Activated naive CD4-positive, alpha-beta T cell treated with Interleukin-2 at 50 U/mL for 16 hours (primary cell): ENCODE results near the gene PTCRA.
"Not testable (repeated sequence)": the region's sequence is repeated elsewhere in the genome, so short reads cannot be mapped to it uniquely, and the experiment has no call there.

Source experiments
- DNase-seq: peaks from one replicate; pipeline ENCODE4 v3.0.0-alpha.2; 2020

The PTCRA gene

GRCh38 chr6:42907336-42907735, 8.5 kb upstream of the PTCRA start:
- DNase-seq = no peak

GRCh38 chr6:42909835-42910234, 6.0 kb upstream of the PTCRA start:
- DNase-seq = no peak

- DNase-seq = no peak
Measured at GRCh38 chr6:42911171-42912021, 4.5 kb upstream of the PTCRA start.

DNA sequence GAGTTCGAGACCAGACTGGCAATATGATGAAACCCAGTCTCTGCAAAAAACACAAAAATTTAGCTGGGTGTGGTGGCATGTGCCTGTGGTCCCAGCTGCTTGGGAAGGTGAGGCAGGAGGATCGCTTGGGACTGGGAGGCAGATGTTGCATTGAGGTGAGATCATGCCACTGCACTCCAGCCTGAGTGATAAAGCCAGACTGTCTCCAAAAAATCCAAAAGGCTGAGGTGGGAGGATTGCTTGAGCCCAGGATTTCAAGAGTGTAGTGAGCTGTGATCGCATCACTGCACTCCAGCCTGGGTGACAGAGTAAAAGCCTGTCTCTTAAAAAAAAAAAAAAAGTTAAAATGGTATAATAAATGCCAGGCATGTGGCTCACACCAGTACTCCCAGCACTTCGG, 1.3 kb upstream of the PTCRA start:
- no peak for DNase-seq

DNA sequence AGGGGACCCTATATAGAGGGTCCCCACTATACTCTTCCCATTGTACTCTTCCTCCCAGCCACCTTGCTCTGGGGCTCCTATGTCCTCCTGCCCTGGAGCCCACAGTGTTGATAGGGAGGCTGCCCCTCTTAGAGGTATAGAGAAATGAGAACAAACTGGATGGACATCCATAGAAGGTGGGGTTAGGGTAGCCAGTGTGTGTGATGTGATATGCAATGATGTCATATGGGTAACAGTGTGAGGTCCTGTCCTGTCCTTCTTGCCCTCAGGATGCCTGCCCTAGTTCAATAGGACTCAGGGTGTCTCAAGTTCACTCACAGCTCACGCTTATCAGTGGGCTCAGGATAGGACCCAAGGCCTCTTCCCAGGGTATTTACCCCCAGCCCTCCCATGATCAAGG, 435 bp downstream of the PTCRA start:
- DNase-seq = no peak

- DNase-seq = no peak
Measured at GRCh38 chr6:42921801-42922200, 5.9 kb downstream of the PTCRA start.

DNA sequence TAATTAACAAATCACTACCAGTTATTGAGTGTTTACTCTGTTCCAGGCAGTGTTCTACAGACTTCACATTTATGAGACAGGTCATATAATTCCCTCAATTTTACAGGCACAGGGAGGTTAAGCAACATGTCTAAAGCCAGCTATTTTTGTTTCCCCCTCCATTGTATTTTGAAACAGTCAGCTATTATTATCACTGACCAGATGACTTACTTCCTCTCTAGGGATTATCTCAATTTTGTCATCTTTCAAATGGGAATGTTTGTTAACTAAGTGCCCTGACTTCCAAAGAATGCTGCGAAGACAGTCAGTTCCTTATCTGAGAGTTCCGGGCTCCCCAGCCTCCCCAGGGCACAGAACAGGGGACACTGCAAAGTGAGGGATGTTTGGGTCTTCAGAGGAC, 7.8 kb downstream of the PTCRA start:
- no peak for DNase-seq

DNA sequence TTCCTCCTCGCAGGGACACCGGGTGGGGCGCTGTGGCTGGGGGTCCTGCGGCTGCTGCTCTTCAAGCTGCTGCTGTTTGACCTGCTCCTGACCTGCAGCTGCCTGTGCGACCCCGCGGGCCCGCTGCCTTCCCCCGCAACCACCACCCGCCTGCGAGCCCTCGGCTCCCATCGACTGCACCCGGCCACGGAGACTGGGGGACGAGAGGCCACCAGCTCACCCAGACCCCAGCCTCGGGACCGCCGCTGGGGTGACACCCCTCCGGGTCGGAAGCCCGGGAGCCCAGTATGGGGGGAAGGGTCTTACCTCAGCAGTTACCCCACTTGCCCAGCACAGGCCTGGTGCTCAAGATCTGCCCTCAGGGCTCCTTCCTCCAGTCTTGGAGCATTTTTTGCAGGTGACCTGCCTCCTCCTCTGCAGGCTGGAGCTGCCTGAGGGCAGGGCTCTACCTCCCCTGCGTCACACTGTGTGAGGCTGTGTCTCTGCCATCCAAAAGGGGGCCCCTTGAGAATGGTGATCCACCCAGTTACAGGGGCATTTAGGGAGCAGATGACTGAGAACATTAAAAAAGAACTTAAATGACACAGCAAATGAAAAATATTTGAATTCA, 9.5 kb downstream of the PTCRA start:
- no peak for DNase-seq

DNA sequence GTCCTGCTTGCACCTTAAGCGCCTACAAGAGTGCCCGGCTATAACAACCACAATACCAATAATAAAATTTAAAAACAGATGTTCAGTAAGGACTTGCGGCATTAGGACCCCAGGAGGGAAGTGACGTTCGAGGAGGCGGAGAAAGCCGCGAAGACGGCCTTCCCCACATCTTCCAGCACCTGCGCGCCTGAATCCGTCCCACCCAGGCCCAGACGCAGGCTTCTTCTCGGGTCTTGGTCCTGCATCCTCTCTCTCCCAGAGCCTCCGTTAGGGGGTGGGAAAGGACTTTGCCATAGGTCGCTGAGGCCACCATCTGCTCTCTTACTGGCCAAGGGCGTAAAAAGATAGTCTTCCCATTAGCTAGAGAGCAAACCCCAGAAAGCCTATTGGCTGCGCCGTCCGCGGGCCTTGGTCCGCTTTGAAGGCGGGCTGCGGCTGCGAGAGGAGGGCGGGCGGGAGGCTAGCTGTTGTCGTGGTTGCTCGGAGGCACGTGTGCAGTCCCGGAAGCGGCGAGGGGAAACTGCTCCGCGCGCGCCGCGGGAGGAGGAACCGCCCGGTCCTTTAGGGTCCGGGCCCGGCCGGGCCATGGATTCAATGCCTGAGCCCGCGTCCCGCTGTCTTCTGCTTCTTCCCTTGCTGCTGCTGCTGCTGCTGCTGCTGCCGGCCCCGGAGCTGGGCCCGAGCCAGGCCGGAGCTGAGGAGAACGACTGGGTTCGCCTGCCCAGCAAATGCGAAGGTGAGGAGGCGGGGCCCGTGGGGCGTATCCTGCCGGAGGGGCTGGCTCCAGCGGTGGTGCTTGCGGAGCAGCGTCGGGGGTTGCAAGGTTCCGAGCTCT, 13.3 kb downstream of the PTCRA start, which contains the start of gene CNPY3:
Gene CNPY3, plus strand, starts transcription at position 495 of the 835 bp plus-strand sequence. Its CDS starts 91 bp downstream, at position 586.
- DNase-seq = peak; percentile 95

DNA sequence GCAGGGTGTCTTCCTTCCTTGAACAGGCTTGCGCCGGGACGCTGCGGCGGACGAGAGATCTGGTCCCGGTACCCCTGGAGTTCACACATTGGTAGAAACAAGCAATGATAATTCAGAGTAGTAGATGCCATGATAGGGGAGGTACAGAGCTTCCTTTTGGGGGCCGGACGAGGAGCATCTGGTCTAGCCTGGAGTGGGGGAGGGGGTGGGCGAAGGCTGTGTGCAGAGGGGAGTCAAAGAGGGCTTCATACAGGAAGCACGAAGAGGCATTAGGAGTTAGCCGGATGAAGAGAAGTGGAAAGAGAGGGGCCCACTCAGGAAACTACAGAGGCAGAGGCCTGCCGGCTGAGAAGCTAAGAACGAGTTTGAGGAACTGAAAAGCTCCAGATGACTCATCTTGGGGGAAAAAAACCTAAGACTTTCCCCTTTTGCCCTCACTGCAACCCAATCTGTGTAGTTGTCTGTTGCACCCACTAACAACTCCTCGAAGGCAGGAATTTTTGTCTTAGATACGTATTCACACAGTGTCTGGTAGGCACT, 14.0 kb downstream of the PTCRA start:
- DNase-seq = peak; percentile 58

DNA sequence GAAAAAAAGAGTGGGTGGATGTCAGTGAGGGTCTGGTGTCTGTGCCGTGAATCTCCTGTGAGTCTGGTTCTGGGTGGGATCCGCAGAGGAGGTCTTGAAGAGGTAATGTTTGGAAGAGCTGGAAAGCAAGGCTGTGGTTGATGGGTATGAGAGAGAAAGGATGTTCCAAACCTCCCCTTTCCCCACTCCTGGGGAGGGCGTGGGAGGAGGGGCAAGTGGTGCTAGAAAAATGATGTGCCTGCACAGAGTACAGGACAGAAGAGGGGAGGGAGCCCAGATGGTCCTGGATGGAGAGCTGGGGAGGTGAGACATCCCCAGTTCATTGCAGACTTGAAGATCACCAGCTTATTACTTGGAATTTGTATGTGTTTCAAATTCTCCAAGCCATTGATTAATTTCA, 16.6 kb downstream of the PTCRA start:
- DNase-seq = no peak

DNA sequence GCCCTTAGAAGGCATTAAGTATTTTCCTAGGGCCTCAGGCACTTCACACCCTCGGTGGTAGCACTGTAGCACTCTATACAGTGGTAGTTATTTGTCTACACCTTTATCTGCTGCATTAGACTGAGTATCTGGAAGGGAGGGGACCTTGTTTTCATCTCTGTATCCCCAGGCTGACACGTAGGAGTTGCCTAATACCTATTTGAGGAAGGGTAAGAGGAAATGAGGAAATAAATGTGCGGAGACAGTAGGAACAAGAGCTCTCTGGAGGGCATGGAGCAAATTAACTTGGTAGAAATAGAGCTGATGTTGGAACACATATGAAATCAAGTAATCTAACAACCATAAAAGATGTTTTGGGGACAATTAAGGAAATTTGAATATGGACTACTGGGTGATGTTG, 17.4 kb downstream of the PTCRA start:
- DNase-seq = no peak

DNA sequence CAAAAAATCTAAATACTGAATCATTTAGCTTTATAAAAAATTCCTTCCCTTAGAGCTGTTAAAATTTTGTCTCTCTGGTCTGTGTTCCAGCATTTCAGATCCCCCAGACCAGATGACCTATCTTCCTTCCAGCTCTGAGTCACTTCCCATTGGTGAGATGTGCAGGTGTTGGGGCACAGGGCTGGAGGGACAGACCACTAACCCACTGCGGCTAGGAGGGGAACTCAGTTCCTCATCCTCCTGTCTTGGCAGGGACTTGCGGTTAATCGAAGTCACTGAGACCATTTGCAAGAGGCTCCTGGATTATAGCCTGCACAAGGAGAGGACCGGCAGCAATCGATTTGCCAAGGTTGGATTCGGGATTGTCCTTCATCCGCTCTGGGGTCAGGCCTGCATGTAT, 19.5 kb downstream of the PTCRA start:
- no peak for DNase-seq

DNA sequence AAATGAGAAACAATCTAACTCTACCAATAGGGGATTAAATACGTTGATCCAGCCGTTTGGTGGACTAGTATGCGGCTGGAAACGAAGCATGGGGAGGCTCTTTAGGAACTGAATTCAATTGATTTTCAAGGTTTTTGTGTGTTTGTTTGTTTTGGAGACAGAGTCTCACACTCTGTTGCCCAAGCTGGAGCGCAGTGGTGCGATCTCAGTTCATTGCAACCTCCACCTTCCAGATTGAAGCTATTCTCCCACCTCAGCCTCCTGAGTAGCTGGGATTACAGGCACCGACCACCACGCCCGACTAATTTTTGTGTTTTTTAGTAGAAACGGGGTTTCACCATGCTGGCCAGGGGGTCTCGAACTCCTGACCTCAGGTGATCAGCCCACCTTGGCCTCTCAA, 20.5 kb downstream of the PTCRA start:
- DNase-seq = no peak

DNA sequence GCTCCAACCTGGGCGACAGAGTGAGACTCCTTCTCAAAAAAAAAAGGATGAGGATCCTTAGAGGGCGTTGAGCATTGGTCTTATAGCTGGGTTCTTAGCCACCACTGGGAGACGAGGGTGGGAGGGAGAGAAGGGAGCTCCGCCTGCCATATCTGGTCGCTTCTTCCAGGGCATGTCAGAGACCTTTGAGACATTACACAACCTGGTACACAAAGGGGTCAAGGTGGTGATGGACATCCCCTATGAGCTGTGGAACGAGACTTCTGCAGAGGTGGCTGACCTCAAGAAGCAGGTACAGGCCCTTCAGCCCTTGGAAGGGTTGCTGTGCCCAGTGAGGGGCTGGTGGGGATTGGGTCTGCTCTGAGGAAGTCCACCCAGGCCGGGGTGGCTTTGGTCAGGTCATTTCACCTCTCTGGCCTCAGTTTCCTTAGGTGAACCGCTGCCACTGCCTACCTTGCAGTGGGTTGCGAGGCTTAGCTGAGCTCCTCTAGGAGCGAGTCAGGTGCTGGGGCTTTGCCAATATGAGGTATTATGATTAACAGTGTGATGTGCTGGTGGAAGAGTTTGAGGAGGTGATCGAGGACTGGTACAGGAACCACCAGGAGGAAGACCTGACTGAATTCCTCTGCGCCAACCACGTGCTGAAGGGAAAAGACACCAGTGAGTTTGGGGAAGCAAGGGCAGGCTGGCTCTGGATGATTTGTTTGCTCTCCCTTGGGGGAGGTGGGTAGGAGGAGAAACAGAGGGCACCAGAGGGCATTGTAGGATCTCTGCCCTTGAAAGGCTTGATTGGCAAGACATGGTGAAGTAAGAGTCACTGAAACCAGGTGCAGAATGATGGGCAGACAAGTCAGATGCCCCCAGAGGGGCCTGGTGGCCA, 21.9 kb downstream of the PTCRA start:
- DNase-seq = no peak

GRCh38 chr6:42938428-42938796, 22.6 kb downstream of the PTCRA start:
- DNase-seq = no peak

DNA sequence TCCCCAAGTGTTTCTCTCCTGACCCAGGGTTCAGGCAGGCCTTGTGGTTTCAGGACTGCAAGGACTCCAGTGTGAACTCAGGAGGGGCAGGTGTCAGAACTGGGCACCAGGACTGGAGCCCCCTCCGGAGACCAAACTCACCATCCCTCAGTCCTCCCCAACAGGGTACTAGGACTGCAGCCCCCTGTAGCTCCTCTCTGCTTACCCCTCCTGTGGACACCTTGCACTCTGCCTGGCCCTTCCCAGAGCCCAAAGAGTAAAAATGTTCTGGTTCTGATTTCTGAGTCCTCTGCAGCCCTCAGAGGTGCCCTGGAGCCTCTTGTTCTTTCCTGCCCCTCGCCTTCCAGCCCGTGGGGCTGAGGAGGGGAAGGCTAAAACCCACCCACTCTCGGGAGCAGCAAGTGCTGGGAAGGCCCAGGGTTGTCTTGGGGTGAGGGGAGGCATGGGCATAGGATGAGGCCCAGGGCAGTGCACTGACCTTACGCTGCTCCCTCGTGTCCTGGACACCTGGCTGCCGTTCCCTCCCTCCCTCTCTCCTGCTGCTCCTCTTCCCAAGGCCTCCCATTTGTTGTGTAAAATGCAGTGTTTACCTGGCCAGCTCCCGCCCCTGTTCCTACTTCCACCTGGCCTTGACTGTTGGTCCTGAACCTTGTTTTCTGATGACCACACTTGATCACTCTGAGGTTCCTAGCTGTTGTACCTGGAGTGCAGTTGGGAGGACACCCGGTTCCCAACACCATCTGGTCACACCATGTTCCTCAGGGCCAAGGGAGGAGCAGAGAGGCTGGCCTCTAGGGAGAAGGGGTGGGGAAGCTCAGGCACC, 23.3 kb downstream of the PTCRA start:
- DNase-seq = no peak

- DNase-seq = no peak
Measured at GRCh38 chr6:42939810-42940167, 23.9 kb downstream of the PTCRA start.

DNA sequence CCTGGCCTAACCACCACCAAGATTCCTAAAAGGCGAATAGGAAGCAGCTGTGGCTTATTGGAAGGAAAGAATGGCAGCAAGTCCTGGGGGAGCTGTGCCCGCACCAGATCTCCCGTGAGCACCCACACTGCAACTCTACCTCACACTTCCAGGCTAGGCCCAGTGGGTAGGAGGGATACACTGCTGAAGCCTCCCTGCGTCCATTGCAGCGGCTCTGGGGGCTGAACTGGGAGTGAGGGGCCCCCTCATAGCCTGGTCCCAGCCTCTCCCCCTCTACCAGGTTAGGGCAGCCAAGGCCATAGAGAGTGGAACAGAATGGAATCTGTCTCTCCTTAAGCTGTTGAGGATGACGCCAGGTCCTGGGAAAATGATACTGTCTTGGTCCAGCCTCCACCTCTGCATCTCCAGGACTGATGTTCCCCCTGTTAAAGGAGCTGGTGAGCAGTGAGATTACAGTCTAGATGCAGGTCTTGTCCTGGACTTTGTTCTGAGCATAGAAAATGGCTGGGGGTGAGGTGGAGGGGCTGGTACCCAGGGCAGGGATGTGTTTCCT, 24.7 kb downstream of the PTCRA start:
- DNase-seq = no peak

DNA sequence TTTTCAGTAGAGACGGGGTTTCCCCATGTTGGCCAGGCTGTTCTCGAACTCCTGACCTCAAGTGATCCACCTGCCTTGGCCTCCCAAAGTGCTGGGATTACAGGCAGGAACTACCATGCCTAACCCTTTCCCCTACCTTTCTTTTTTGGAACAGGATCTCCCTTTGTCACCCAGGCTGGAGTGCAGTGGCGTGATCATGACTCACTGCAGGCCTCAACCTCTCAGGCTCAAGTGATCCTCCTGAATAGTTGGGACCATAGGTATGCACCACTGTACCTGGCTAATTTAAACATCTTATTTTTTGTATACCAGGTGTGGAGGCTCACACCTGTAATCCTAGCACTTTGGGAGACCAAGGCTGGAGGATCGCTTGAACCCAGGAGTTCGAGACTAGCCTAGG, 25.5 kb downstream of the PTCRA start:
- DNase-seq = not testable (repeated sequence)

DNA sequence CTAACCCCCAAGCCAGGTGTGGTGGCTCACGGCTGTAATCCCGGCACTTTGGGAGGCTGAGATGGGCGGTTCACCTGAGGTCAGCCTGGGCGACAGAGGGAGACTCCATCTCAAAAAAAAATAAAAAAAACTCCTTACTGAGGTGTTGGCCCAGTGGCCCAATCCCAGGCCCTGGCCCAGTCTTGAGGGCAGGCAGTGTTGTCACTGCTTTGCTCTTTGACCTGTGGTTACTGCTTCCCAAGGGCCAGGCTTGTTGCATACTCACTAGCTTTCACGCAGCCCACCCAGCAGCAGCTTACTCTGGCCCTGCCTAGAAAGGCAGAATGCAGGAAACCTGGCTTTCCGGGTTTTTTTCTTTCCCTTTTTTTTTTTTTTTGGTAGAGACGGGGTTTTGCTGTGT, 26.6 kb downstream of the PTCRA start:
- DNase-seq = no peak
